HEK293T (cell line): ENCODE measurements around the gene SLC28A3.

Experiments used
- CTCF ChIA-PET: fragments of 350-600 bp; formaldehyde crosslinking; extraction: SDS; loops from one replicate; lab custom pipeline; 2021; ENCODE audit warnings: antibody characterized with exemption, inconsistent platforms; lab: Yijun Ruan, JAX
- POLR2A ChIA-PET: fragments of 350-600 bp; formaldehyde crosslinking; extraction: SDS; loops from one replicate; lab custom pipeline; 2020; ENCODE audit warnings: antibody characterized with exemption, inconsistent platforms; lab: Yijun Ruan, JAX
- DNase-seq: peaks from one replicate; pipeline ENCODE4 v3.0.0; 2012; ENCODE audit warnings: mixed read lengths; ENCODE audit errors: extremely low spot score
- ARNT ChIP-seq: fragments of 450-650 bp; IDR thresholded peaks from 2 replicates; pipeline ENCODE4 v1.6.1; 2017; ENCODE audit warnings: mild to moderate bottlenecking
- BHLHE40 ChIP-seq: fragments of 450-650 bp; IDR thresholded peaks from 2 replicates; pipeline ENCODE4 v1.6.1; 2016; ENCODE audit warnings: mild to moderate bottlenecking, moderate library complexity, borderline replicate concordance
- CTBP1 ChIP-seq: fragments of 450-650 bp; IDR thresholded peaks from 2 replicates; pipeline ENCODE4 v1.6.1; 2016; ENCODE audit warnings: borderline replicate concordance
- ELF4 ChIP-seq: fragments of 450-650 bp; IDR thresholded peaks from 2 replicates; pipeline ENCODE4 v1.6.1; 2017; ENCODE audit warnings: antibody characterized with exemption
- FOXA1 ChIP-seq: fragments of 450-650 bp; IDR thresholded peaks from 2 replicates; pipeline ENCODE4 v1.6.1; 2016; ENCODE audit warnings: mild to moderate bottlenecking
- FOXK2 ChIP-seq: fragments of 450-650 bp; IDR thresholded peaks from 2 replicates; pipeline ENCODE4 v1.6.1; 2016; ENCODE audit warnings: mild to moderate bottlenecking
- FOXM1 ChIP-seq: fragments of 450-650 bp; IDR thresholded peaks from 2 replicates; pipeline ENCODE4 v1.6.1; 2017; ENCODE audit warnings: mild to moderate bottlenecking, borderline replicate concordance
- HDGF ChIP-seq: fragments of 450-650 bp; IDR thresholded peaks from 2 replicates; pipeline ENCODE4 v1.6.1; 2017; ENCODE audit warnings: antibody characterized with exemption, borderline replicate concordance
- L3MBTL2 ChIP-seq: fragments of 450-650 bp; conservative IDR thresholded peaks from 2 replicates; pipeline ENCODE4 v1.6.1; 2016; ENCODE audit warnings: mild to moderate bottlenecking
- LEF1 ChIP-seq: fragments of 450-650 bp; IDR thresholded peaks from 2 replicates; pipeline ENCODE4 v1.6.1; 2017; ENCODE audit warnings: mild to moderate bottlenecking, borderline replicate concordance
- NFRKB ChIP-seq: fragments of 450-650 bp; IDR thresholded peaks from 2 replicates; pipeline ENCODE4 v1.6.1; 2016; ENCODE audit warnings: mild to moderate bottlenecking, moderate library complexity
- PKNOX1 ChIP-seq: fragments of 450-650 bp; IDR thresholded peaks from 2 replicates; pipeline ENCODE4 v1.6.1; 2016
- SP1 ChIP-seq: fragments of 450-650 bp; IDR thresholded peaks from 2 replicates; pipeline ENCODE4 v1.6.1; 2017
- SUZ12 ChIP-seq: fragments of 450-650 bp; IDR thresholded peaks from 2 replicates; pipeline ENCODE4 v1.6.1; 2016; ENCODE audit warnings: mild to moderate bottlenecking
- TARDBP ChIP-seq: fragments of 450-650 bp; IDR thresholded peaks from 2 replicates; pipeline ENCODE4 v1.6.1; 2016
- ZNF384 ChIP-seq: fragments of 450-650 bp; IDR thresholded peaks from 2 replicates; pipeline ENCODE4 v1.6.1; 2016

SLC28A3 gene

GRCh38 chr9:84228130-84228720 lies 112.3 kb downstream of the SLC28A3 start:
- ChIA-PET CTCF (no interaction called here), POLR2A (no interaction called here)
- DNase-seq: no peak
- no peak for TF ChIP-seq BHLHE40
- no peak for TF ChIP-seq TARDBP
- TF ChIP-seq PKNOX1: no peak
- no peak for TF ChIP-seq ARNT
- no peak for TF ChIP-seq ELF4
- TF ChIP-seq CTBP1: no peak
- TF ChIP-seq NFRKB: no peak
- no peak for TF ChIP-seq FOXM1

GRCh38 chr9:84226126-84226525 lies 114.4 kb downstream of the SLC28A3 start:
- no peak for TF ChIP-seq FOXM1
- no peak for TF ChIP-seq PKNOX1
- no peak for TF ChIP-seq FOXA1
- TF ChIP-seq NFRKB: no peak
- TF ChIP-seq ARNT: no peak
- no peak for TF ChIP-seq FOXK2
- TF ChIP-seq CTBP1: no peak
- TF ChIP-seq HDGF: no peak
- TF ChIP-seq ELF4: no peak
- no peak for TF ChIP-seq ZNF384
- no peak for TF ChIP-seq L3MBTL2
- no peak for TF ChIP-seq BHLHE40
- TF ChIP-seq TARDBP: no peak
- TF ChIP-seq LEF1: no peak
- no peak for TF ChIP-seq SUZ12
- TF ChIP-seq SP1: no peak
- ChIA-PET POLR2A (no interaction called here), CTCF (no interaction called here)
- no peak for DNase-seq
